Nasal cavity respiratory epithelium epithelial cell of viscerocranial mucosa (primary cell): ENCODE data around the gene JAK2. TPM values are rescaled to one million over a fixed set of nuclear protein-coding genes. Genes with fewer than 3 reads are reported as not detected.

ENCODE experiments used
- total RNA-seq: library from RNA; depleted of rRNA; stranded (reverse); fragments of >200 nt; gene quantifications from 2 replicates; pipeline ENCODE4 v1.2.3, GENCODE V29; 2014

JAK2 gene
- 12.3 and 13.9 TPM in 2 replicates for total RNA-seq

DNA sequence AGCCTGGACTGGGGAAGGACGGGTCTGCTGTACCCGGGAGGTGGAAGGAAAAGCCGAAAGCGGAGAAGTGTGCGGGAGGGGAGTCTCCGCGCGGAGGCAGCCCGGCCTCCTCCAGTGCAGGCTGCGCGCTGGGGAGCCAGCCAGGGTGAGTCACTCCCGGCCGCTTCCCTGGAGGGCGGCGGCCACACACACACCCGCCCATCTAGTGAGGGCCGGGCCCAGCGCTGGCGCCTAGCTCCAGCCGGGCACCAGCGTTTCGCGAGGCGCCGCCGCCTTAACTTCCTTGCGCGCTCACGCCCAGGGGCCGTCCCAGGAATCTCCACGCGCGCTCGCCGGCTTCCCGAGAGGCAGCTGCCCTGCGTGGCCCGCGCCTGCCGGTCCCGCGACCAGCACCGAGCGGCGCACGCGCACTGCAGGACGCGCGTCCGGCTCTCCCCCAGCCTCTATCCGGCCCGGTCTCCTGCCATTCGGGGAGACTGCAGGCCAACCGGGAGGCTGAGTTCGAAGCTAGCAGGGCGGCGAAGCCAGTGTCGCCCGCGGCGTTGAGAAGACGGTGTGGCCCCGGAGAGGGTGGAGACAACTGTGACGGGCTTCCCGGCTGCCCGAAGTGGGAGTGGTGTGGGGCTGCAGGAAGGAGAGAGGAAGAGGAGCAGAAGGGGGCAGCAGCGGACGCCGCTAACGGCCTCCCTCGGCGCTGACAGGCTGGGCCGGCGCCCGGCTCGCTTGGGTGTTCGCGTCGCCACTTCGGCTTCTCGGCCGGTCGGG lies at the start of gene JAK2:
TSS of gene JAK2 (plus strand) at position 652 of the 765 bp plus-strand sequence. CDS start 36,716 bp downstream, outside the sequence.

Other genes with a start within 250 kb of the JAK2 start
- 56.5 and 60.8 TPM in 2 replicates for gene AK3, start 244.1 kb upstream of the JAK2 start, total RNA-seq
- gene RCL1, start 192.3 kb upstream of the JAK2 start, total RNA-seq, result 27.7 and 37.3 TPM in 2 replicates
- gene INSL6, start 200.4 kb downstream of the JAK2 start, total RNA-seq, result not detected in 2 replicates
- not detected in 2 replicates for gene INSL4, start 246.1 kb downstream of the JAK2 start, total RNA-seq